ENCODE measurements around the gene MALRD1. TPM values are rescaled to one million over a fixed set of nuclear protein-coding genes. Genes with fewer than 3 reads are reported as not detected.

Gene MALRD1
- total and polyA plus RNA-seq, 10 donors, result 0.06 to 1.6 (median 0.43) TPM

DNA sequence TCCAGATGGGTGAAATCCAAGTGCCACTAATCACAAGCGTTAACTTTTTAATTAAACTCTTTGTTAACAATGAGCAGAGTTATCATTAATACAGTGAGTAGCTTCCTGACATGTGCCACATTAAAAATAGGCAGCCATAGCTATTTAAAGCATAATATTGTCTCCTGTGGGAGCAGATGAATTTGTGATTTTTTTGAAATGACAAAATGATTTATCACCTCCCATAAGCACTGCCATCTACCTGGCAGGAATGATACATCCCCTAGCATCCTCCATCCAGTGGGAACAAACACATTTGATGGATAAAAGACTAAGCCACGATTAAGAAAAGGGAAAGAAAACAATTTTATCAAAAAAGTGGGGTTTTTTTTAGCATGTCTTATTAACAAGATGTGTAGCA, 605.3 kb downstream of the MALRD1 start:
- TF ChIP-seq POLR2AphosphoS5 (IDR thresholded peaks at IDR 0.05) (no peak), POLR2A (IDR thresholded peaks at IDR 0.05) (no peak), CTCF (IDR thresholded peaks at IDR 0.05 in 8 of 11, conservative IDR thresholded peaks at IDR 0.05 in 3 of 11) (no peak)
- intact Hi-C loops (cut with DNase I; ENCODE audit: low total_unique reads), result no loop called here
- Histone ChIP-seq H3K36me3 (no peaks in the 10 kb centered on the region), H3K27me3 (replicated peaks in 1 of 7) (no peaks in the 10 kb centered on the region), H3K27ac (no peak overlapping the region), H3K4me3 (no peak overlapping the region), H3K9me3 (no peaks in the 10 kb centered on the region), H3K4me1 (no peaks in the 10 kb centered on the region)
- WGBS, 5 donors, result 62 to 75% (median 71%) methylated on average over 2 of the region's 2 CpGs
- no peak for DNase-seq

GRCh38 chr10:19654576-19654975, 606.0 kb downstream of the MALRD1 start:
- Histone ChIP-seq H3K36me3 (no peaks in the 10 kb centered on the region), H3K27me3 (replicated peaks in 1 of 7) (no peaks in the 10 kb centered on the region), H3K4me1 (no peaks in the 10 kb centered on the region), H3K9me3 (no peaks in the 10 kb centered on the region), H3K27ac (no peak overlapping the region), H3K4me3 (no peak overlapping the region)
- TF ChIP-seq POLR2A (IDR thresholded peaks at IDR 0.05), result no peak
- TF ChIP-seq CTCF (IDR thresholded peaks at IDR 0.05 in 8 of 11, conservative IDR thresholded peaks at IDR 0.05 in 3 of 11), result no peak
- TF ChIP-seq POLR2AphosphoS5 (IDR thresholded peaks at IDR 0.05), result no peak
- WGBS, 5 donors, result 38 to 50% (median 44%) methylated on average over 3 of the region's 3 CpGs
- no peak for DNase-seq
- intact Hi-C loops (cut with DNase I; ENCODE audit: low total_unique reads), result no loop called here

DNA sequence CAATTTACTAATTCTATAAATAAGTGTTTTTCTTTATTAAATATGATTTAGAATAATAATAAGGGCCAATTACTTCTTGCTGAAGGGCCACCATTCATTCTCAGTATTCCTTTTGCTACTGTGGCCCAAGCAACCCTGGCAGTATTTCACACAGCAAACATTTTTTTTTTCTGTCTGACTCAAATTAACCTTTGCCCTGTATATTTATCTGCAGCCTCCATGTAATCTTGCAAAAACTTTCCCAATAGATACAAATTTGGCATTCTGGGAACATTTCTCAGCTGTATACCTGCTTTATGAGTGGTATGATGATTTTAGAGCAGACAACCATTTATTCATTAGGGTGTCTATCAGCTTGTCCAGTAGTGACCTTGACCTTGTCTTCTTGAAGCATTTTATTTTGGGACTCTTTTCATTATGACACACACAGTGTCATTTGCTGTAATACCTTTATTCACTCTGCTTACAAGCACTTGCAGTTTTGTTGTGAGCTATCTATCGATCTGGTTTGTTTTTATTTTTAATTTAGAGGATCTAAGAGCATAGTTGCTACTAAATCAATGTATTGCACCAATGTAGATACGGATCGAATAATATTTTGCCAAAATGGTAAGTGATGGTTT, 607.9 kb downstream of the MALRD1 start:
- Histone ChIP-seq H3K36me3 (no peaks in the 10 kb centered on the region), H3K27me3 (replicated peaks in 1 of 7) (no peaks in the 10 kb centered on the region), H3K4me1 (no peaks in the 10 kb centered on the region), H3K9me3 (no peaks in the 10 kb centered on the region), H3K27ac (no peak overlapping the region), H3K4me3 (no peak overlapping the region)
- intact Hi-C loops (cut with DNase I; ENCODE audit: low total_unique reads), result no loop called here
- no peak for TF ChIP-seq POLR2A (IDR thresholded peaks at IDR 0.05)
- WGBS, 5 donors, result 88 to 91% (median 89%) methylated on average over 3 of the region's 3 CpGs
- no peak for DNase-seq

GRCh38 chr10:19658131-19658530, 609.5 kb downstream of the MALRD1 start:
- intact Hi-C loops (cut with DNase I; ENCODE audit: low total_unique reads), result no loop called here

More at GRCh38 chr10:19658131-19658530, 609.5 kb downstream of the MALRD1 start:
- no peak for DNase-seq
- TF ChIP-seq POLR2A (IDR thresholded peaks at IDR 0.05) (no peak), CTCF (IDR thresholded peaks at IDR 0.05 in 8 of 11, conservative IDR thresholded peaks at IDR 0.05 in 3 of 11) (no peak), POLR2AphosphoS5 (IDR thresholded peaks at IDR 0.05) (no peak)
- Histone ChIP-seq H3K27ac (no peak overlapping the region), H3K27me3 (replicated peaks in 1 of 7) (no peaks in the 10 kb centered on the region), H3K4me3 (no peak overlapping the region), H3K4me1 (no peaks in the 10 kb centered on the region), H3K9me3 (no peaks in the 10 kb centered on the region), H3K36me3 (no peaks in the 10 kb centered on the region)
- 78 to 91% (median 83%) methylated on average over 3 of the region's 3 CpGs for WGBS, 5 donors
